OCI-LY7 (cell line): Measurements from ENCODE around the gene TMEM255B.
"Not testable (repeated sequence)": the region's sequence is repeated elsewhere in the genome, so short reads cannot be mapped to it uniquely, and the experiment has no call there.

Source experiments
- CTCF ChIP-seq: fragments of 200-600 bp; sonication (generic); conservative IDR thresholded peaks from 2 replicates; pipeline ENCODE4 v1.5.1; 2014; ENCODE audit warnings: mild to moderate bottlenecking, antibody characterized with exemption, low read length, moderate library complexity, mixed read lengths
- EZH2phosphoT487 ChIP-seq: fragments of 200-600 bp; sonication (generic); IDR thresholded peaks from 2 replicates; pipeline ENCODE4 v1.6.1; 2018; ENCODE audit warnings: low read depth, borderline replicate concordance, mild to moderate bottlenecking, mixed run types, antibody characterized with exemption, low read length, moderate library complexity, mixed read lengths

GRCh38 chr13:113795362-113795761 is 36.3 kb downstream of the TMEM255B start:
- not testable (repeated sequence) for TF ChIP-seq CTCF, EZH2phosphoT487
